SK-MEL-5 (cell line): ENCODE data around the gene CELSR1. TPM values are rescaled to one million over a fixed set of nuclear protein-coding genes. Genes with fewer than 3 reads are reported as not detected.

Experiments
- DNase-seq: peaks from one replicate; pipeline ENCODE4 v3.0.0-alpha.2; 2016; ENCODE audit warnings: low read depth, low spot score
- in situ Hi-C: cut with HindIII; loops from 2 replicates; pipeline ENCODE4 v1.10.0; 2016; ENCODE audit warnings: low sequenced_read_pairs, high pct_unique_total_duplicates, low pct_unique_long_range_greater_than_20kb
- total RNA-seq: library from RNA; depleted of rRNA; stranded (reverse); fragments of >200 nt; shearing (Covaris generic); gene quantifications from 2 replicates; pipeline ENCODE4 v1.2.3, GENCODE V29; 2014

The CELSR1 gene
- total RNA-seq, 1 experiment from 2014 or later: 12.5 TPM

DNA sequence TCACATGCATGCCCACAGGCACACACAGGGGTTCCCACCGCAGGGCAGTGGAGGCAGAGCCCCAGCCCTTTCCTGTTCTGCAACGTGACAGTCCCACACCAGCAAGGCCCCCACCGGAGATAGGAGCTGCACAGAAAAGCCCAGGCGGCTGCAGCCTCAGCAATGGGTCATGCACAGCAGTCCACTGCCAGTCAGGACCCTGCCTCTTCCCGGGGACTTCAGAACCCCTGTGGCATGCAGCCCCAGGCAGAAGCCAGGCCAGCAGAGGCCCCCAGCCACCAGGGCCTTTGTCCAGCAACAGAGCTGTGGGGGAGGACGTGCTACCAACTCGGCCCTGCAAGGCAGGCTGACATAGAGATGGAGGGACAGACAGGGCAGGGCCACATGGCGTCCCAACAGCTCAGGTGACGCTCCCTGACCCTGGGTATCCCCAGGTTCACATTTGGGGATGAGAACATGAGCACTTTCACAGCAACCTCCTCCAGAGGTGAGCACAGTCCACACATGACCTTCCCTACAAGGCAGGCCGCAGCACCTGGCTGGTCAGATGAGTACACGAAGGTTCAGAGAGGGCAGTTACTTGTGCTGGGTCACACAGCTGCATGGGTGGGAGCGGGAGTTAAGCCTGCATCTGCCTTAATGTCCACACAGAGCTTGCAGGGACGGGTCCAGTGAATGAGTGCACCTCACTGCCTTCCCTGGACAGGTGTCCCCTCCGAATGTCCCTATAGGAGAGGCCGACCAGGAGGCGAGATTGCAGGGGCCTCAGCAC lies 87.3 kb downstream of the CELSR1 start:
- no peak for DNase-seq
- in situ Hi-C loops: no loop called here

DNA sequence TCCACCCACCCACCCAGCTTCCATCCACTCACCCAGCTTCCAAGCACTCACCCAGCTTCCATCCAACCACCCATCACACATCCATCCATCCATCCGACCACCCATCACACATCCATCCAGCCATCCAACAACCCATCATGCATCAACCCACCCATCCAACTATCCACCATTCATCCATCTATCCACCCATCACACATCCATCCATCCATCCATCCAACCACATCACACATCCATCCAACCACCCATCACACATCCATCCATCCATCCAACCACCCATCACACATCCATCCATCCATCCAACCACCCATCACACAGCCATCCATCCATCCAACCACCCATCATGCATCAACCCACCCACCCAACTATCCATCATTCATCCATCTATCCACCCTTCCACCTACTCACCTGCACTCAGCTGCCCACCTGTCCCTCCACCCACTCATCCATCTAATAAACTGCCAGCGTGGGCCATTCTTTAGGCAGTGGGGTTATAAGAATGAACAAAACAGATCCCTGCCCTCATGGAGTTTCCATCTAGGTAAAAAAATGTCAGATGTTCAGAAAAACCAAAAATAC lies 88.2 kb downstream of the CELSR1 start:
- DNase-seq: no peak
- in situ Hi-C loops: no loop called here

DNA sequence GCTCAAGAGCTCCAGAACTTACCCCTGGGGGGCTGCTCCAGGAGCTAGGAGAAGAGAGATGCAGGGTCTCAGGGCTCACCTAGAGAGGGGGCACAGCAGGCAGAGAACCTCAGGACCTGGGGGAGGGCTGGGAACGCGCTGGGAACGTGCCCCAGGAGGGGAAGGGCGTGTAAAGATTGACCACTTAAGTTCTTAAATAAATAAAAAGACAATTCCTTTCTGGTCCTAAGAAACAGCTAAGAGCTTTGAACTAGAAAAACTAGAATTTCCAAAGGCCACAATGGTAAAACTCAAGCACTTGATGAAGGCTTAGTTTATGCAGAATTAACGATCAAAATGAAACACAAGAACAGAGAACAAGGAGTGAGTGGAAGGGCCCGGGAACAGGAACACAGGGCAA lies 89.1 kb downstream of the CELSR1 start:
- DNase-seq: no peak
- in situ Hi-C loops: no loop called here

DNA sequence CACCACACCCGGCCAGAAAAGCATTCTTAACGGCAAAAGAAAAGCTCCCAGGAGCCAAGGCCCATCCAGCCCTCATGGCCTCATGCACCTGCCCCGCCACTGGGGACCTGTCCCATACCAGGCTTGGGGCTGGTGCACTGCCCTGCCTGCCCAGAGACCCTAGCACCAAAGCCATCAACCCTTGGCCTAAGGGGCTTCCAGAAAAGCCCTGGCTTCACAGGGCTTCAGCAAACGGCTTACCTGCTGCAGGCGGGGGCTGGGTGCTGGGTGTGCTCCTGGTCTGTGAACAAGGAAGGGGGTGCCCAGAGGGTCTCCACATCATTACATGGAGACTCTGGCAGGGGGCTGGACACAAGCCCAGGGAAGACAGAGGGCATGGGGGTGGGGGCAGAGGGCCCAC lies 89.5 kb downstream of the CELSR1 start:
- in situ Hi-C loops: no loop called here
- DNase-seq: no peak

DNA sequence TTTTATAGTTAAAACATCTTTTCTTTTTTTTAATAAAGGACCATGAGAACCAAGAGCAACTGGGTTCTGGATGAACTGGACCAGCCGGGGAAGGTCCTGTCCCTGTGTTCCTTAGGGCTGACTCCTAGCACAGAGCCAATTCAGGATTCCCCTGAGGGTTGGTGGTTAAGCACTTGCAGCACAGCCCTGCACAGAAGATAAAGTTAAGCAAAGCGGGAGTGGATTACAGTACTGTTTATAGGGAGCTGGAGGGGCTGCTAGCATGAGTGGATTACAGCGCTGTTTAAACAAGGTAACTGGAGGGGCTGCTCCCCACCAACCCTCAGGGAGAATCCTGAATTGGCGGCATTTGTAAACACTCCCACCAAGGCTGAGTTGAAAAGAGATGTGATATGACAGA lies 90.6 kb downstream of the CELSR1 start:
- no peak for DNase-seq
- in situ Hi-C loops: no loop called here

DNA sequence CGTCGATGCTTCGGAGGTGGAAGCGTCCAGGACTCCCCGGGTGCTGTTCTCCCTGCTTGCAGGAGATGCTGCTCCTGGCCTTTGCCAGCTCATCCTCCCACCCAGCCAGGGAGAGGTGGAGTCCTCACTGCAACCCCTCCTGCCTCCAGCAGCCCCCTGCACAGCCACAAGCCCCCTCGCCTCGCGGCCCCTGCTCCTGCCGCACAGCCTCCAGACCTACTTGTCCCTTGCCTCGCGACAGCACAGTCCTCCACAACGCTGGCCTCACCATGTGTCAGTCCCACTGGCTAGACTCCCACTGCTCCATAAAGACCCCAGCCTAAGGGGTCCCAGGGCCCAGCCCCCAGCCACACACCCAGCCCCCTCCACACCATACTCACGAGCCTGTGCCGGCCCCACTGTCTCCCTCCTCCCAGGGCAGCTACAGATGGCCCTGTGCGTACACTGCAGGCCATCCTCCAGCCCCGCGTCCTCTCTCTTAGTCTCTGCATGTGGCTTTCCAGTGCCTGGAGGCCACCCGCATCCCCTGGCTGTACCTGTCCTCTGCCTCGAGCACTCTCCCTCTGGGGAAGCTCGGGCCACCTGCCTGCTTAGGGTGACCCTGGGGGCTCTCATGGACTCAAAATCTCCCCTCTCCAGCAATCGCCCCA lies 91.5 kb downstream of the CELSR1 start:
- DNase-seq: no peak
- in situ Hi-C loops: no loop called here

DNA sequence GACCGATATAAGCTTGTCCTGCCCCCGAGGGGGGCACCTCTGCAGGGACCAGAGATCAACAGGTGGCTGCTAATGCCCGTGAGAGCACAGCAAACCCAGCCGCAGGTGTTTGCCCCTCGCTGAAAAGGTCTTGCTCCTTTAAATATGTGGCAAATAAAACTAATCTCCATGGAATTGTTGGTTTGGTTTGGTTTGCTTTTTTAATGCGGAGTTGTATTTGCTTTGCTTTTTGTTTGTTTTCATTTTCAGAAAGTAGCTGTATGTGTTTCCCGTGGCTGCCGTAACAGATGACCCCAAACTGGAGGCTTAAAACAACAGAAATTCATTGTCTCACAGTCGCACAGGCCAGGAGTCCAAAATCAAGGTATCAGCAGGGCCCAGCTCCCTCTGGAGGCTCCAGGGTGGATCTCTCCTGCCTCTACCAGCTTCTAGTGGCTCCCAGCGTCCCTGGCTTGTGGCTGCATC lies 93.0 kb downstream of the CELSR1 start:
- in situ Hi-C loops: no loop called here
- DNase-seq: peak; percentile 25

DNA sequence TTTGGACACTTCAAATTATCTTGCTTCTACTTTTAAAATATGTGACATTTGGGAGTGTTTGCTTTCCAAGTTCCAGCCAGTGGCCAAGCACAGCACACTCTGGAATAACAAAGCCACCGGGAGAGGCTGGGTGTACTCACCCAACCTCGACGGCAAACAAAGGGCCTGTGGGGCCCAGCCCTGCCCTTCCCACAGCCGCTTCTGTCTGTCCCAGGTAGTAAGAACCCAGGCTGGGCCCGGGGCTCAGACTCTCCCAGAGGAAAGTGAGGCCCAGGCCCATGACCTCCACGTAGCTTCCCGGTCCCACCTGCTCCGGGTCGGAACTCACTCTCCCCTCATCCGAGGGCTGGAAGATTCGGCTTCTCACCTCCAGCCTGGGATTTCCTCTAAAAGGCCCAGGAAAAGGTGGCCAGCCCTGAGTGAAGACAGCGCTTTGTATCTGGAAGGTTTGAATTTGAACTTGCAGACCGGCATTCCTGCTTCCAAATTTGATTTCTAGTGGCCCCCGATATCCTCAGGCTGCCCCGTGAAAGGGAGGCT lies 93.5 kb downstream of the CELSR1 start:
- in situ Hi-C loops: no loop called here

DNA sequence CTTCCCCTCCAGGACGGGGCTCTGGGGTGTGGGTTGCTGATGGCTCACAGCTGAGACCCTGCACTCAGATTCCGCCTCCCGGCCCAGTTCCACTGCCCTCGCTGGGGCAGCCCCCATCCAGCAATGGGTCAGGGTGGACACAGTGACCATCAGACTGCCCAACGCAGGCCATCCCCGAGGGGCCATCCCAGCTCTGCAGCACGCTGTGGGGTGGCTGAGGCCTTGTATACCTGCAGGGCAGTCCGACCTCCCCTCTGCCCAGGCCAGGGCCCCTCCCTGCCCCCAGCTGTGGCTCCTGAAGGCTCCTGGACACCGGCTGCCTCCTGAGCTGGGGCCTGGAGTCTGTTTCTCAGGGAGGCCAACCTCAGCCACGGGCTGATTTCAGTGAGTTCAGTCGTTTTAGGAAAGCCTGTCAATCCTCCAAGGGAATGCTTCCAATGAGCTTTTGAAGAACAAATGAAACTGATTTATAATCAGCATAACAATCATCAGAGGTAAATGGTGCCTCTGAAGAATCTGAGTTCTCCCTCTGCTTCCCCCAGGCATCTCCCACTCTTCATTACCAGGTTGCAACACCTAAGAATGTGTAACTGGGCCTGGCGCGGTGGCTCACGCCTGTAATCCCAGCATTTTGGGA lies 95.1 kb downstream of the CELSR1 start:
- in situ Hi-C loops: no loop called here
- no peak for DNase-seq

More for the DNA sequence above, 93.5 kb downstream of the CELSR1 start:
- DNase-seq: no peak

DNA sequence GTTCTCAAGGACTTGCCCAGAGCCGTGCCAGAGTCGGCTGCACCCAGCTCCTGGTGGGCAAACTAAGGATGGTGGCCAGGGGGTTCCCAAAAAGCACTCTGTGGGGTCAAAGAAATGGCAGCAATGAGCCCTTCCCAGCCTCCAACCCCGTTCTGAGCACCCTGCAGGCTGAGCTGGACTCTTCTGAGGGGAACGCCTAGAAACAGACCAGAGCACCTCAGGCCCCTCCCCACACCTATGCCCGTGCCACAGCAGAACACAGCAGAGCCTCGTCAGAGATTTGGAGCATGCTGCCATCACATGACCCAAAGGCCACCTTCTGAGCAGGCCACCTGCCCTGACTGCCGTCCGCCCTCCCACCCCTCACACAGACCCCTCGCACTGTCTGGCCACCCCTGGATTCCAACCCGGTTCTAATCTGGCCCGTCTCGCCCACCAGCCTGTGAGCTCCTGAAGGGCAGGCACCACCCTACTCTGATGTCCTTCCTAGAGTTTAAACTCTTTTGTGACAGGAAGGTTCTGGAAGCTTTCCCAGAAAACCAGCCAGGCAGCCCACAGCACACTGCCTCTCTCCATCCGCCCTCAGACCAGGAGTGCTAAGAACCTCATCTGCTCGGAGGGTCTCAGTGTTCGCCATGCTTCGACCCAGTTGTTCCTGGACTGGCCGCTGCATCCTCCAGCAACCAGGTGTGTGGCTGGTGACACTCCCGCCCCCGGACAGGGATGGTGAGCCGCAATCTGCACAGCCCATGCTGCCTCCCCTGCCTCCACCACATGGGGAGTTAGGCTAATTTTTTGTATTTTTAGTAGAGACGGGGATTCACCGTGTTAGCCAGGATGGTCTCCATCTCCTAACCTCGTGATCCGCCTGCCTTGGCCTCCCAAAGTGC lies 97.6 kb downstream of the CELSR1 start:
- no peak for DNase-seq
- in situ Hi-C loops: no loop called here

DNA sequence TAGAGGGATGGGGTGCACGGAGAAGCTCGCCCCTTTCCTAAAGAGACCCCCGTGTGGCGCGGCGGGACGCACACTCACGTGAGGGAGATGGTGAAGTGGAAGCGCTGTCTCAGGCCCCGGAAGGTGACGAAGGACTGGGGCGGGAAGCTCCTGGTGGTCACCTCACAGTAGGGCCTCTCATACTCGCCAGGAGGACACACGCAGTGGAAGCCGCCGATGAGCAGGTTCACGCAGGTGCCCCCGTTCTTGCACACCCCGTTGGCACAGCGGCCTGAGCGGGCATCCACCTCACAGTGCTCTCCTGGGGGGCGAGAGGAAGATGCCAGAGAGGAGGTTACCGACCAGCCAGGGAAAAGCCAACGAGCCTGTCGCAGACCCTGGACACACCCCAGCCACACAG lies 98.3 kb downstream of the CELSR1 start:
- no peak for DNase-seq
- in situ Hi-C loops: no loop called here

DNA sequence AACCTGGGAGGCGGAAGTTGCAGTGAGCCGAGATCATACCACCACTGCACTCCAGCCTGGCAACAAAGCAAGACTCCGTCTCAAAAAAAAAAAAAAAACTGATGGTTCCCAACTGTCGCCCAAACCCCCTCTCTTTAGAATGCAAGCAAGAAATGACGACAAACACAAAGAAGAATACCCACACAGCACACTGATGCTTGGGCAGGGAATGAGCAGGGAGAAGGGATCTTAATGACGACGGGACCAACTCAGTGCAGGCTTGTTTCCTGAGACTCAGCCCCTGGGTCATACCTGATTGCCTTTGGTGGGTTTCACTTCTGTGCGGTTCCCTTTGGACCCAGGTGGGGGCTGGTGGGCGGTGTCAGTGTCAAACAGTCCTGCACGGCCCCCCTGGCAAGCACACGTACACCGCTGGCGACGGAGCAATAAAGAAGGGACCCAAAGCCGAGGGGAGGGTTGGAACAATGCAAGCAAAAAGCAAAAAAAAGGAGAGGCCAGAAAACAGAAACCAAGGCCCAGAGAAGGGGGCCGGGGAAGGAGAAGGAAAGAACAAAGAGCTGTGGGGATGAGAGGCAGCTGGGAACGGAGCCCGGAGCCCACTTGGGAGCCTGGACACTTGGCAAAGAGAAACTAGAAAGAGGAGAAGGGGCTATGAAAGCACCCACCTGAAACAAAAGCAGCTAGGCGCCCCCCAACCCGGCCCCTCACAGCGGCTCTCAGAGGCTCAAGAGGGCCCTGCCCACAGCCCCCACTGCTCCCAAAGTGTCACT lies 99.6 kb downstream of the CELSR1 start:
- in situ Hi-C loops: no loop called here
- no peak for DNase-seq

DNA sequence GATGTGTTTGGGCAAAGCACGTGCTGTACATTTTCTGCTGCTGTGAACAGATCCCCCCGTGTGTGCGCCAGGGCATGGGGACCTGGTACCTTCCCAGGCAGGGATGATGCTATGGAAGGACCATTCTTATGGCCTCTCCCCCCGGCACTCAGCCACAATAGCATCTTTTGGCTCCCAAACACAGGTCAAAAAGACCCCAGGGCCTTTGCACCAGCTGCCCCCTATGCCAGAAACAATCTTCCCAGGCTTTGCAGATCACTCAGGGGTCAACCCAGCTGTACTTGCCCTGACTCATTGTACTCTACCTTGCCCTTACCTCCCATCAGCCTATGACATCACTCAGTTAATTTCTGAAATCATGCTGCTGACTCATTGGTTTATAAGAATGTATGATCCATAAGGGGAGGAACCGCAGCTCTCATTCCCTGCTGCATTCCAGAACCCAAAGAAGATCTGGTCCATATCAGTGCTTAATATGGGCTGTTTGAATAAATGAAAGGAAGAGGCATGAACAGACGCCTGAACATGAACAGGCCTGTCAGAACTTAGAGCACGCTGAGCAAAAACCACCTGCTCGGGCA lies 100.7 kb downstream of the CELSR1 start:
- no peak for DNase-seq
- in situ Hi-C loops: no loop called here

DNA sequence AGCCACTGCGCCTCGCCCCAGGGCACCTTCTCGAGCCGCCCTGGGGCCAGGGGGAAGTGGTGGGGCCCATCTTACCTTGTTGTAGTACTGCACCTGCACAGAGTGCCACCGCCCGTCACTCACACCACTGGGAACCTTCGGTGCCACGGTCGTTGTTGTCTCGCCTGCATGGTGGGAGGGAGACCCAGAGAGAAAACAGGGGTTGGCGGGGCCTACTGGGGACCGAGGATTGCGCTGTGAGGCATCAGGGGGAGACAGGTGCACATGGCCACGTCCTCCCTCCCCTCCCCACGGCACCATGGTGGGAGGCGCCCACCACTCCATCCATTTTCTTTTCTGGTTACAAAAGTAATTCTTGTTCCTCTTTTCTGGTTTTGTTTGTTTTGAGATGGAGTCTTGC lies 104.1 kb downstream of the CELSR1 start:
- in situ Hi-C loops: no loop called here
- DNase-seq: no peak

DNA sequence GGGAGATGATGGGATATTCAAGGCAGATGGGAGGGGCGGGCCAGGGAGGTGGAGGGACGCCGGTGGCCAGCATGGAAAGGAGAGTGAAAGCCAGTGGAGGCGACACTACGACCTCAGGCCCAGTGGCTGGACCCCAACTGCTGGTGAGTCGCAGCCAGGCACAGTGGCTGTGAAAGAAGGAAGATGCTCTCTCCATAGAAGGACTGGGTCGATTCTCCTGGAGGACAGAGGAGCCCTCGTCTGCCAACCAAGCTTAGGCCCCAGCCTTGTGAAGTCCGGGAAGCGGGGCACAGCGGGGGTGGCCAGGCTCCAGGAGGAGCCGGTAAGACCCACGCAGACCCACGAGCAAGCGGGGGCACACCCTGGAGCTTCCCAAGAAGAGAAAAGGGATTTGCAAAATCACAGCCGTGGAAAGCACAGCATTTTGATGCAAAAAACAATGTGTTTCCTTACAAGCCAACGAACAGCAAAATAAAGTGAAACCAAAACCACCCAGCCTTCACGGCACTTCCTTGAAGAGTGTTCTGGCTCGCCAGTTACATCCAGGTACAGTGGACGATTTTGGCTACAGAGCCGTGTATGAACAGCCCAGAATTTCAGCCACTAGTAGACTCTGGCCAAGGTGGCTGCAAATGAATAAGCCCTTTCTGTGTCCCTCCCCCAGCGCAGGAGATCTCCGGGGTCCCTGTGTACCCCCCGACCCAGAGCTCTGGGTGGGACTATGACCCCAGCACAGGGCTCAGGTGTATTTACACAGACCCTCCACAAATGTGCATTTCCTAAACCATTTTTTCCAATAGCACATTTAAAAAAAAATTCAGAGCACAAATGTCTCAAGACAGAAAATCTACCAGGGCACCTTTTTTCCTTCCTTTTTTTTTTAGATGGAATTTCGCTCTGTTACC lies 105.0 kb downstream of the CELSR1 start:
- in situ Hi-C loops: no loop called here
- DNase-seq: no peak
